SH-SY5Y (cell line): Measurements from ENCODE around the gene DIABLO.

ENCODE experiments used
- GATA2 ChIP-seq: IDR thresholded peaks from 2 replicates; pipeline ENCODE4 v1.6.1; 2011; ENCODE audit warnings: mild to moderate bottlenecking, low read depth, low read length
- GATA3 ChIP-seq: IDR thresholded peaks from 2 replicates; pipeline ENCODE4 v1.6.1; 2011; ENCODE audit warnings: low read depth, mild to moderate bottlenecking, low read length, moderate library complexity

DNA sequence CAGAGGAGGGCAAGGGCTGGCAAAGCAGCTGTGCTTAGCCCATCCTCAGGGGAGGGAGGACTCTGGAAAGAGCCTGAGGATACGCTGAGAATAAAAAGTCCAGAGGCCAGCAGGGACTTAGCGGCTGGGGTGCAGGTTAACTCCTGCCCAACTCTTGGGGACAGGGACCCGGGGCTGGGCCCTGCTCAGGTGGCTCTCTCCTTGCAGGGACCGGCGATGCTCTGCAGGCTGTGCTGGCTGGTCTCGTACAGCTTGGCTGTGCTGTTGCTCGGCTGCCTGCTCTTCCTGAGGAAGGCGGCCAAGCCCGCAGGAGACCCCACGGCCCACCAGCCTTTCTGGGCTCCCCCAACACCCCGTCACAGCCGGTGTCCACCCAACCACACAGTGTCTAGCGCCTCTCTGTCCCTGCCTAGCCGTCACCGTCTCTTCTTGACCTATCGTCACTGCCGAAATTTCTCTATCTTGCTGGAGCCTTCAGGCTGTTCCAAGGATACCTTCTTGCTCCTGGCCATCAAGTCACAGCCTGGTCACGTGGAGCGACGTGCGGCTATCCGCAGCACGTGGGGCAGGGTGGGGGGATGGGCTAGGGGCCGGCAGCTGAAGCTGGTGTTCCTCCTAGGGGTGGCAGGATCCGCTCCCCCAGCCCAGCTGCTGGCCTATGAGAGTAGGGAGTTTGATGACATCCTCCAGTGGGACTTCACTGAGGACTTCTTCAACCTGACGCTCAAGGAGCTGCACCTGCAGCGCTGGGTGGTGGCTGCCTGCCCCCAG lies 19.6 kb downstream of the DIABLO start:
- TF ChIP-seq GATA2, result no peak
- TF ChIP-seq GATA3, result no peak
